Caco-2 (cell line): ENCODE results near the gene ANGPTL3. TPM values are rescaled to one million over a fixed set of nuclear protein-coding genes. Genes with fewer than 3 reads are reported as not detected.
A peak's percentile ranks its signal among the peaks of the same experiment; 100 is the strongest.

Source experiments
- BruUV-seq: library from RNA; stranded (reverse); fragments of 400-500 nt; replicated peaks from 2 replicates; lab custom pipeline; 2021; lab: Mats Ljungman, UMichigan
- CTCF ChIA-PET: fragments of 300-600 bp; sonication (Branson Sonifier 250); formaldehyde crosslinking; loops from one replicate; lab custom pipeline; 2022; ENCODE audit warnings: antibody characterized with exemption; lab: Charles Lee
- POLR2A ChIA-PET: fragments of 300-600 bp; sonication (Branson Sonifier 250); formaldehyde crosslinking; loops from one replicate; lab custom pipeline; 2022; ENCODE audit warnings: antibody characterized with exemption; lab: Charles Lee
- DNase-seq, 2 experiments: peaks; one replicate each; pipeline versions ENCODE4 v3.0.0 to v3.0.0-alpha.2; 2020 to 2022
- H3K27me3 ChIP-seq: replicated peaks from 2 replicates; pipeline ENCODE4 v1.6.0; 2011; ENCODE audit warnings: low read length; ENCODE audit not compliant: control insufficient read depth, insufficient read depth
- H3K36me3 ChIP-seq: 2 replicates; pipeline ENCODE4 v1.5.1; 2011; ENCODE audit warnings: low read length; ENCODE audit not compliant: control insufficient read depth, insufficient read depth
- H3K4me1 ChIP-seq: fragments of 250-450 bp; sonication (Bioruptor Pico); 2 replicates; pipeline ENCODE4 v1.5.1; 2020; ENCODE audit warnings: mild to moderate bottlenecking
- H3K4me3 ChIP-seq: 2 replicates; pipeline ENCODE4 v1.5.1; 2011; ENCODE audit warnings: low read depth, mild to moderate bottlenecking, control low read depth, low read length
- H3K9me3 ChIP-seq: fragments of 250-450 bp; sonication (Bioruptor Pico); 2 replicates; pipeline ENCODE4 v1.5.1; 2020; ENCODE audit warnings: mild to moderate bottlenecking, moderate library complexity
- H3K27ac Mint-ChIP-seq: one replicate; pipeline ENCODE4 v1.8.0; 2022; ENCODE audit warnings: mixed read lengths; ENCODE audit not compliant: unreplicated experiment
- H3K27me3 Mint-ChIP-seq: one replicate; pipeline ENCODE4 v1.8.0; 2022; ENCODE audit warnings: mixed read lengths; ENCODE audit not compliant: insufficient read depth, unreplicated experiment
- H3K36me3 Mint-ChIP-seq: one replicate; pipeline ENCODE4 v1.8.0; 2022; ENCODE audit warnings: mild to moderate bottlenecking, mixed read lengths; ENCODE audit not compliant: insufficient read depth, unreplicated experiment
- H3K4me1 Mint-ChIP-seq: one replicate; pipeline ENCODE4 v1.8.0; 2022; ENCODE audit warnings: low read depth, mixed read lengths; ENCODE audit not compliant: unreplicated experiment
- H3K4me3 Mint-ChIP-seq: one replicate; pipeline ENCODE4 v1.8.0; 2022; ENCODE audit warnings: mild to moderate bottlenecking, moderate library complexity, mixed read lengths; ENCODE audit not compliant: unreplicated experiment
- H3K9me3 Mint-ChIP-seq: one replicate; pipeline ENCODE4 v1.8.0; 2022; ENCODE audit warnings: mixed read lengths; ENCODE audit not compliant: unreplicated experiment
- intact Hi-C: fragments of 100-400 bp; cut with micrococcal nuclease; formaldehyde crosslinking; loops from one replicate; pipeline ENCODE4 v1.10.0; 2022; ENCODE audit not compliant: unreplicated experiment
- total RNA-seq: library from RNA; stranded (reverse); gene quantifications from 2 replicates; pipeline ENCODE4 v1.2.3, GENCODE V29; 2022
- TF ChIP-seq, protein P1 (sequence below), 2 experiments: fragments of 200-600 bp in 1 of 2; IDR thresholded peaks; 1 replicate in 1 of 2; 2 replicates in 1 of 2; pipeline versions ENCODE4 v1.5.1 to v1.8.0; 2011 to 2022; ENCODE audit warnings: antibody characterized with exemption in 1 of 2, control low read depth in 1 of 2, inconsistent platforms in 1 of 2, low read depth in 1 of 2, low read length in 1 of 2, mild to moderate bottlenecking in 1 of 2, moderate library complexity in 1 of 2; ENCODE audit not compliant: insufficient read depth in 1 of 2, severe bottlenecking in 1 of 2, unreplicated experiment in 1 of 2

Gene ANGPTL3
- total RNA-seq, 1 experiment from 2014 or later = 0.86 TPM

- Mint-ChIP-seq H3K9me3 (no peaks in the 10 kb centered on the region), H3K4me3 (no peak overlapping the region), H3K4me1 (no peaks in the 10 kb centered on the region), H3K27ac (no peak overlapping the region), H3K36me3 (peaks cover 7% of the 10 kb centered on the region), H3K27me3 (no peaks in the 10 kb centered on the region)
- CTCF ChIA-PET = no interaction called here
- TF ChIP-seq, protein P1, sequence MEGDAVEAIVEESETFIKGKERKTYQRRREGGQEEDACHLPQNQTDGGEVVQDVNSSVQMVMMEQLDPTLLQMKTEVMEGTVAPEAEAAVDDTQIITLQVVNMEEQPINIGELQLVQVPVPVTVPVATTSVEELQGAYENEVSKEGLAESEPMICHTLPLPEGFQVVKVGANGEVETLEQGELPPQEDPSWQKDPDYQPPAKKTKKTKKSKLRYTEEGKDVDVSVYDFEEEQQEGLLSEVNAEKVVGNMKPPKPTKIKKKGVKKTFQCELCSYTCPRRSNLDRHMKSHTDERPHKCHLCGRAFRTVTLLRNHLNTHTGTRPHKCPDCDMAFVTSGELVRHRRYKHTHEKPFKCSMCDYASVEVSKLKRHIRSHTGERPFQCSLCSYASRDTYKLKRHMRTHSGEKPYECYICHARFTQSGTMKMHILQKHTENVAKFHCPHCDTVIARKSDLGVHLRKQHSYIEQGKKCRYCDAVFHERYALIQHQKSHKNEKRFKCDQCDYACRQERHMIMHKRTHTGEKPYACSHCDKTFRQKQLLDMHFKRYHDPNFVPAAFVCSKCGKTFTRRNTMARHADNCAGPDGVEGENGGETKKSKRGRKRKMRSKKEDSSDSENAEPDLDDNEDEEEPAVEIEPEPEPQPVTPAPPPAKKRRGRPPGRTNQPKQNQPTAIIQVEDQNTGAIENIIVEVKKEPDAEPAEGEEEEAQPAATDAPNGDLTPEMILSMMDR (IDR thresholded peaks at IDR 0.05; ENCODE audit: insufficient read depth in 1 of 2, low read depth in 1 of 2, low read length in 1 of 2, severe bottlenecking in 1 of 2, unreplicated experiment in 1 of 2) = no peak
- no peaks in the 10 kb centered on the region for H3K9me3 ChIP-seq
- H3K36me3 ChIP-seq = no peaks in the 10 kb centered on the region
- intact Hi-C loops = no loop called here
- H3K4me3 ChIP-seq = no peak overlapping the region
- DNase-seq = no peak
- no peaks in the 10 kb centered on the region for H3K4me1 ChIP-seq
- no TSS peak for BruUV-seq
- H3K27me3 ChIP-seq = no peaks in the 10 kb centered on the region
- POLR2A ChIA-PET = no interaction called here
These were observed 40.2 kb downstream of the ANGPTL3 start for GRCh38 chr1:62637392-62638105.

- H3K4me3 ChIP-seq = no peak overlapping the region
These were observed 46.0 kb downstream of the ANGPTL3 start for GRCh38 chr1:62643283-62643682.

GRCh38 chr1:62652387-62652786 is 55.1 kb downstream of the ANGPTL3 start:
- no TSS peak for BruUV-seq
- Mint-ChIP-seq H3K36me3 (no peaks in the 10 kb centered on the region), H3K4me1 (no peaks in the 10 kb centered on the region), H3K27me3 (no peaks in the 10 kb centered on the region), H3K4me3 (no peak overlapping the region), H3K9me3 (no peaks in the 10 kb centered on the region), H3K27ac (no peak overlapping the region)
- Histone ChIP-seq H3K27me3 (no peaks in the 10 kb centered on the region), H3K4me1 (no peaks in the 10 kb centered on the region), H3K9me3 (no peaks in the 10 kb centered on the region), H3K36me3 (no peaks in the 10 kb centered on the region), H3K4me3 (no peak overlapping the region)
- ChIA-PET POLR2A (no interaction called here), CTCF (no interaction called here)
- DNase-seq = no peak
- TF ChIP-seq, protein P1 (IDR thresholded peaks at IDR 0.05; ENCODE audit: insufficient read depth in 1 of 2, low read depth in 1 of 2, low read length in 1 of 2, severe bottlenecking in 1 of 2, unreplicated experiment in 1 of 2) = no peak
- intact Hi-C loops = no loop called here

More at GRCh38 chr1:62643283-62643682, 46.0 kb downstream of the ANGPTL3 start:
- no peaks in the 10 kb centered on the region for H3K27me3 Mint-ChIP-seq
- intact Hi-C loops = no loop called here
- ChIA-PET POLR2A (no interaction called here), CTCF (no interaction called here)
- DNase-seq = no peak
- H3K9me3 ChIP-seq = no peaks in the 10 kb centered on the region
- no peaks in the 10 kb centered on the region for H3K4me1 ChIP-seq
- peaks cover 15% of the 10 kb centered on the region for H3K36me3 Mint-ChIP-seq
- no peak overlapping the region for H3K27ac Mint-ChIP-seq
- TSS peak; percentile 7 for BruUV-seq
- no peaks in the 10 kb centered on the region for H3K36me3 ChIP-seq
- H3K4me3 Mint-ChIP-seq = no peak overlapping the region
- H3K4me1 Mint-ChIP-seq = no peaks in the 10 kb centered on the region
- TF ChIP-seq, protein P1 (IDR thresholded peaks at IDR 0.05; ENCODE audit: insufficient read depth in 1 of 2, low read depth in 1 of 2, low read length in 1 of 2, severe bottlenecking in 1 of 2, unreplicated experiment in 1 of 2) = no peak
- H3K9me3 Mint-ChIP-seq = no peaks in the 10 kb centered on the region
- H3K27me3 ChIP-seq = no peaks in the 10 kb centered on the region
